GM21529 (cell line): ENCODE data around the gene TAB3.

Source experiments
- ATAC-seq: cut with Tn5 transposase; IDR thresholded peaks from one replicate; pipeline ENCODE4 v1.9.1; 2021; ENCODE audit not compliant: unreplicated experiment

The TAB3 gene

DNA sequence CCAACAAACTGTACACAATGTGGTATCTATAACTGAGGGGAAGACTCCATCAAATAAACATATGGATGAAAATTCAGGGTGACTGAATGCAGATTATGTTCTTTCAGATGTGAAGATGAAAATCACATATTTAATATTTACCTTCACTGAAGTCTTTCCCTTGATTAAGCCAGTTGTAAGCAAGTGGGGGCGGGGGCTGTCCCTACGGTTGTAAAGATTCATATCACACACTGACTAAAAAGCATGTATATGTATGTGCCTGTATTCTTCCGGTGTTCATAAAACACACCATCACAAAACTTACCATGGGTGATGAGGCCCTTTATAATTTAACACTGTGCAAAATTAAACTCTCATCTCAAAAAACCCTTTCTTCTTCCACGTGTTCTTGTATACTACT, 1.3 kb downstream of the TAB3 start:
- ATAC-seq, result no peak

GRCh38 chrX:30887288-30887687, 1.8 kb downstream of the TAB3 start:
- ATAC-seq, result no peak

GRCh38 chrX:30885136-30885535, 3.9 kb downstream of the TAB3 start:
- ATAC-seq, result no peak

- ATAC-seq, result no peak
These were observed 5.9 kb downstream of the TAB3 start for GRCh38 chrX:30883138-30883537.

DNA sequence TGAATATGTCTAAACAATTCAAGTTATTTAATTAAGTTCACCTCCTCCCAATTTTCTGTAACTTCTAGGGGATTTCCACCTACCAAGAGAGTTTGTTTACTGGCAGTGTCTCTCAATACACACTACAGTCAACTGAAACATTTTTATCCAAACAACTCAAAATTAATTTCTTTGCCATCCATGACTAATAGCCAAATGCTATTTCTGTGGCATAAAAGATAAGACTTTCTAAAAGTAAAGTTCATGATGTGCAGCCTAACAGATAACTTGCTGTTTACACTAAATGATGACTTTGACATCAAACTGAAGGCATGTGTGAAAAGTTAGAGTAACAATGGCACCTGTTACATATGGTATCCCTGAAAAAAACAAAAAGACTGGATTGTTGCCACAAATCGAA, 7.3 kb downstream of the TAB3 start:
- ATAC-seq, result no peak

DNA sequence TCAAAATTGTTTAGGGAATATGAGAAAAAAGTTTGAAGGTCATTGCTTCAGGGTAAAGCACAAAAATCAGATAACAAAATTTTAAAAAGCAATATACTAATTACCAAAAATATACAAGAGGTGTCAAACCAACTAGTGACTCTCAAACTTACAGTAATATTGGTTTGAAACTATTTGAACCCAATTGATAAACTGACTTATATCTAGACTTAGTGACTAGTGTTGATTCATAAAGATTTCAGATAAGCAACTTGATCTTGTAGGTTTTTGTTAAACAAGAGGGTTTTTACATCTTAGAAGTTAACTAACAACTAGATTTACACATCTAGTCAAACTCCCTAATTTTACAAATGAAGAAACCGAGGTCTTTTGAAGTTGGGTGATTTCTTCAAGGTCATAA, 7.7 kb downstream of the TAB3 start:
- no peak for ATAC-seq

- ATAC-seq, result no peak
These were observed 9.0 kb downstream of the TAB3 start for GRCh38 chrX:30880058-30880457.

DNA sequence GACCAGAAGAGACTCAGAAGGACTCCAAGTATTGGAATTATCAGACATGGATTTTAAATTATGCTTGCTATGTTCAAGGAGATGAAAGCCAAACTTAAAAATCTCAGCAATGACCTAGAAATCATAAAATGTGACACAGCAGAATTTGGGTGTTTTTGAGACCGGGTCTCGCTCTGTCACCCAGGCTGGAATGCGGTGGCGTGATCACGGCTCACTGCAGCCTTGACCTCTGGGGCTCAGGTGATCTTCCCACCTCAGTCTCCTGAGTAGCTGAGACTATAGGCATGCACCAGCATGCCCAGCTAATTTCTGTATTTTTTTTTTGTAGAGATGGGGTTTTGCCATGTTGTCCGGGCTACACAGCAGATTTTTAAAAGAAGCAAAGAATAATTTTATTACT, 12.7 kb downstream of the TAB3 start:
- ATAC-seq, result no peak

DNA sequence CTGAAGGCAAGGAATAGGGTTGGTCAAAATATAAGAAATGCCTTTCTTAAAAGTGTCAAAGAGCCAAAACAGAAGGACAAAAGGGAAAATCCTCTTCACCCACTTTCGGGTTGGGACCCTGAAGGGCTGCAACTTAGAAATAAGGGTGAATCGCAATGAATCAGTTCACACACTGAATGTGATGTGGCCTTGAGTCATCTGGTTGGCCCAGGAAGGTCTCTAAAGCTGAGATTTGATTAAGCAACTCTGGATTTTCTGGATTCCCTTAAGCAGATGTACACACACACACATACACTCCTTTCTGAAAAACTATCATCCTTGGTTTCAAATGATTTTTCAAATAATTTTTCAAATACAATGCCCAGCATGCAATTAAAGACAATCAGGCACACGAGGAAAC, 13.1 kb downstream of the TAB3 start:
- ATAC-seq, result no peak

DNA sequence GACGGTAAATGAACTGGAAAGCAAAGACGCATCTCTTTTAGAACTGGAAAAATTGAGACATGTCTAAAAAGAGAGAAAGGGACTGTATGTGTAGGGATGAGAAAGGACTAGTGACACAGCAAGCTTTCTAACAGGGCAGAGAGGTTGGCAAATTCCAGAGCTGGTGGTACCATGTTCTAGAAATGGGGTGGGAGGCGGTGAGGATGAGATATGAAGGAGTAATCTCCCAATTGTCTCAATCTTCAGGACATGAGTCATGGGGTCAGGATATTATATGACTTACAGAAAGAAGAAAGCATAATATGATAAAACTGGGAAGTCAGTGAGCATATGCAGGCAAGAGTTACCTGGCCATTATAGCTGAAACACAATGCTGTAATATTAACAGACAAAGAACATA, 14.2 kb downstream of the TAB3 start:
- ATAC-seq, result no peak

- ATAC-seq, result no peak
These were observed 18.5 kb downstream of the TAB3 start for GRCh38 chrX:30870572-30870971.

- no peak for ATAC-seq
These were observed 23.4 kb downstream of the TAB3 start for GRCh38 chrX:30865612-30866011.

DNA sequence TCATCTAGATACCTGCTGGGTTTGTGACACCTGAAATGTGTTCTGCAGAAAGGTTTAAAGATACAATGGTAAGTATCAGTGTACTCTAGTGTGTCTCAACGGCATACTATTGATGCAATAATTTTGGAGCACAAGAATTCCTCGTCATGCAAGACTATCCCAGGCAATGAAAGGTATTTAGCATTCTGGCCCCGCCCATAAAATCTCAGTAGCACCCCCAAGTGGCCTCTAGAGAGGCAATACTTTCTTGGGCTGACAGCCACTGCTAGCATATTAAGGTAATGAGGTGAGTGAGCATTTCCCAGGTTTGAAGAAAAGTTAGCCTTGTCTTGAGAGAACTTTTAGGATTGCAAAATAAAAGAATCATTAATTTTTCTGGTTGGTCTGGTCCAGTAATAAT, 24.0 kb downstream of the TAB3 start:
- peak; percentile 70 for ATAC-seq

DNA sequence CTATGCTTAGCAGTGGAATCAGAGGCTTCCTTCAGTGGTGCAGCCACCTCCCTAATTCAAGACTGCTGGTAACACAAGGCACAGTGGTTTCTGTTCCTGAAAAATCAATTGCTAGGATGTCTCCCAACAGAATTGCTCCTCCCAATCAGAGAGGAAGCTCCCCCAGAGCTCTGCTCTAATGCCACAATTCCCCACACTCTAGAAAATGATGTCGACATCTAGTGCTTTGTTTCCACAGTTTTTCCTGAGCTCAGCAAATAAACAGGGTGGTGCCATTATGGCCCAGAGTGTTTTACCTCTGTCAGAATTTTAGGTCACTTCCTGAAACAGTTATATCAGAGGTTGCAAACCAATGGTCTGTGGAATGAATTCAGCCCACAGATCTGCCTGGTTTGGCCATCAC, 24.7 kb downstream of the TAB3 start:
- no peak for ATAC-seq

DNA sequence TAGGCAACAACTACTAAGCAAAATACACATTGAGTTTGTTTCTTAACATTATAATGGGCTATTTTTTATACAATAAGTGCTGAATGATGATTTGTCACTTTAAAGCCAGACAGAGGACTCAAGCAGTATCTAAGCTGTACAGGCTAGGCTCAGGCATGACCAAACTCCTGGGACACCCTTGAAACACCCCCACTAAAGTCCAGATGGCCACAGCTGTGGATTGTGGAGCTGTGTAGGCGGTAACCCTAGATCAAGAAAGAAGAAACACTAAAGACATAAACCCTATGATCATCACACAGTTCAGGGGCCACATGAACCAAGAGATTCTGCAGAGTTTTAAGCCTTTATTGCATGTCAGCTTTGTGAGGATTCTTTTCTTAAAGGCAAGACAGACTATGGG, 25.1 kb downstream of the TAB3 start:
- ATAC-seq, result no peak

DNA sequence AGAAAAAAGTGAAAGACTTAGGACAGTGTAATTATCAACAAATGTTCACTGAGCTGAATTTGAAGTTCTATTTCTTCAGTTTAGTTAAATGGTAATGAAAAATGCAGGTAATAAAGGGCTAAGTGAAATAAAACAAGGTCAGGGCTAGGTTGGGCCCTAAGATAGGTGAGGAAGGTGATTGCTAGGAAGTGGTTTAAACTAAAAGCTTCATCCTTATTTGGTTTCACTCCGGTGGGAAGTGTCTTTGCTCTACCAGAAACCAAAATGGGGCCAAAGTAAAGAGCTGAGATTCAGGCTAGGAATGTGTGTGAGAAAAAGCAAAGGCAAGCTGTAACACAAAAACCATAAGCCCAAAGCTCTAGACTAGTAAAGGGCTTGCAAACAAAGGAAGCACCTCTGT, 31.0 kb downstream of the TAB3 start:
- no peak for ATAC-seq

DNA sequence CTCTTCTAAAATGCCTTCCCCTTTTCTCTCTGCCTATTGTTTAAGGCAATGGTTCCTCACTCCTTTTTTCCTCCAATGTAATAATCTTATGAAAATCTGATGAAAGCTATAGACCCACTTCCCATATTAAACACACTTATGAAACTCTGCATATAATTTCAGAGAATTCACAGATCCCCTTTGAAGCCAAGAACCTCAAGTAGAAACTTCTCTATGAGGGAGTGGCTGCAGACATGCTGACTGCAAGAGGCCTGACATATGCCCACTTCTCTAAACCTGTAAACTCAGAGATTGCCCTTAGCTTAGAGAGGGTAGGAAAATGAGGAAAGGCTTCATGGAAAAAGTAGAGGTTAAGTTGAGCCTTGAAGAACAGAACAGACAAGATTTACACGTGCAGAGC, 37.6 kb downstream of the TAB3 start:
- no peak for ATAC-seq

GRCh38 chrX:30835373-30835772, 53.7 kb downstream of the TAB3 start:
- no peak for ATAC-seq

GRCh38 chrX:30833896-30834295, 55.2 kb downstream of the TAB3 start:
- no peak for ATAC-seq

DNA sequence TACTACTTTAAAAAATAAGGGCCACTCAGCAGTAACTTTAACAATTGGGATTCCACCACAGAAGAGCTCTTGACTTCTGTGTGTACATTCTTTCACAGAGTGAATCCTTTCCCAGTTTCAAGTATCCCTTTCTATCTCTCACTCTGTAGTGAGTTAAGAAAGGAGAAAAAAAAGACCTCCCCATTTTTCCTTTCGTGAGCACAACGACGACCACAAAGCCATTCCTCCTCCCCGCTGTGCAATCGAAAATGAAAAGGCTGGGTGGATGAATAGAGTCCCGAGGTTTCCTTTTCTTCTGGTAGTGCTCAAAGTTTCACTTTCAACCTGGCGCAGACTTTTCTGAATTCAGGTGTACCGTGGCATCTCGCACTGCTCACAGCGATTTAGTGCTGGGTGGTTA, 58.0 kb downstream of the TAB3 start:
- ATAC-seq, result peak; percentile 62

DNA sequence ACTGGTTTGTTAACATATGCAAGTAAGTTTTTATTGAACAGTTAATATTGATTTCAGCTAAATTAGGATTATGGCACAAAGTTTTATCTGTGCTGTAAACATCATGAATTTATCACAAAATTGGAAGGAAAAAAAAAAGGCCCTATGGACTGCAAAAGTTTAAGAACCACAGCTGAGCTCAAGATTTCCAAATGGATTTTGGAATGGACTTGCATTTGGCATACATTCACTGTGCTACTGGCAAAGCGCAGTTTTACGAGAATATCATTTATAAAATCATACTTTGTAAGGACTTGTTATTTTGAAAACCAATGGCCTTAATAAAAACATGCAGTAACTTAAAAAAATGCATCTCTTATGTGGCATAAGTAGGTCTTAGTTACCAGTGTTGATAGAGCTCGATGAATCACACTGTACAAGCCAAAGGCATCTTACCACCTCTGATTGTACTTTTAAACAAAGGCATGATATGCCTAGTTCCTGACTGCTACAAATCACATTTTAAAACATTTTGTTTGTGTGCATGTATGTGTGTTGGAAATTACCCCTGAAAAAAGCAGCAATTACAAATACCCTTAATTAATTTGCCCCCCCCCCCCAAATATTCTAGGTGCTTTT, 58.6 kb downstream of the TAB3 start:
- no peak for ATAC-seq

DNA sequence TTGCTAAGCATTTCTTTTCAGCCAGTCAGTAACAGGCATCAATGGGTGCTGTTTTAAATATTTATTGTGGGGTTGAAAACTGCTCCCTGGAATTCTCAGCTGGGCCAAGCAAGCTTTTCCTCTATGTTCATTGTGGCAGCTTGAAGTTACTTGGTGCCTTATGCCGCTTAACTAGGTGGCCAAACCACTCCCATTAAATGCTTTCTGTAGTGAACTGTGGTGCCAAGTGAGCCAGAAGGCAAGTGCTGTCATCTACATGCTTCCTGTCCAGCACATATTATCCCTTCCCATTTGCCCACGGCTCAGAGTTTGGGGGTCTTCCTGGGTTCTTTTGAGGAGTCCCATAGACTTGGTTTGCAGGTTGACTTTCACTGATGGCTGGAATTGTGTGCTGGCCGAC, 64.8 kb downstream of the TAB3 start:
- no peak for ATAC-seq

GRCh38 chrX:30822764-30823163, 66.3 kb downstream of the TAB3 start:
- peak; percentile 3 for ATAC-seq
